MM.1S (cell line): ENCODE data around the gene ABCB6.

Experiments used
- EZH2 ChIP-seq: fragments of 300-600 bp; sonication (generic); optimal IDR thresholded peaks from 2 replicates; pipeline ENCODE3; 2017; ENCODE audit warnings: low read depth, mild to moderate bottlenecking, antibody characterized with exemption, low read length, mixed read lengths
- EZH2phosphoT487 ChIP-seq: fragments of 300-600 bp; sonication (generic); IDR thresholded peaks from 2 replicates; pipeline ENCODE4 v1.6.1; 2018; ENCODE audit warnings: antibody characterized with exemption, low read length
- TF ChIP-seq, protein P1 (sequence below): fragments of 300-600 bp; sonication (generic); IDR thresholded peaks from 2 replicates; pipeline ENCODE4 v1.5.1; 2016; ENCODE audit warnings: antibody characterized with exemption, low read length, mixed read lengths

DNA sequence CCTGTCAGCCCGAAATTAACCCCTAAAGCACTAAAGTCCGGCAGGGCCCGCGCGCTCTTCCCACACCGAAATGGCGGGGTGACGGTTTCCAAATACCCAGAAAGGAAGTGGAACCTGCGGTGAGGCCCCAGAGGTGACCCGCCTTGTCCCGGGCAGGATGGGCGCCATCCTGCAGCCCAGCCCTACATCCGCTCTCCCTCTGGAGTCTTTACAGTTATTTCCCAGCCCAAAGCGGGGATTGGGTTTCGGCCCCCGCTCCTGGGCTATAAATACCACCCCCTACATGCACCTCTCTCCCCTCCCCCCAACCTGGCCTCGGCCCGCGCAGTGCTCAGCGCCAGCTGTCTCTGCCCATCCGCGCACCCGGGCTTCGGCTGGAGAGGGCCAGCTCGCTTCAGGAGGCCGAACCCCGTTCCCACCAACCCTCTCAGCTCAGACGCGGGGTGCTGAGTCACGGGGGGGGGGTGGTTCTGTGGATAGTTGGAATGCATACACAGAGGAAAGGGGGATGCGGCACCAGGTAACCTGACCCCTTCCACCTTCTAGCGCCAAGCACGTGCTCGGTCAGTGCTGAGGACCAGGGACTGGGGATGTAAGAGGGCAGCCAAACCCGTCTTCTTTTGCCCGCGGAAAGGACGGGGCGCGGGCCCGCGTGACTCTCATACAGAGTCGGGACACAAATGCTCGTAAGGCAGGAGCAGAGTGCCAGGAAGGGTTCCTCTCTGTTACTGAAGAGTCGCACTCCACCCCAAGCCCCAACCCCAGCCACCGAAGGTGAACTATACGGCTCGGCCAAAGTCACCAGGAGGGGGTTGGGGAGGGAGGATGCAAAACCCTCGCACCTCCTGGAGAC lies 34.4 kb upstream of the ABCB6 start, which contains the start of gene TUBA4B:
- TF ChIP-seq, protein P1, sequence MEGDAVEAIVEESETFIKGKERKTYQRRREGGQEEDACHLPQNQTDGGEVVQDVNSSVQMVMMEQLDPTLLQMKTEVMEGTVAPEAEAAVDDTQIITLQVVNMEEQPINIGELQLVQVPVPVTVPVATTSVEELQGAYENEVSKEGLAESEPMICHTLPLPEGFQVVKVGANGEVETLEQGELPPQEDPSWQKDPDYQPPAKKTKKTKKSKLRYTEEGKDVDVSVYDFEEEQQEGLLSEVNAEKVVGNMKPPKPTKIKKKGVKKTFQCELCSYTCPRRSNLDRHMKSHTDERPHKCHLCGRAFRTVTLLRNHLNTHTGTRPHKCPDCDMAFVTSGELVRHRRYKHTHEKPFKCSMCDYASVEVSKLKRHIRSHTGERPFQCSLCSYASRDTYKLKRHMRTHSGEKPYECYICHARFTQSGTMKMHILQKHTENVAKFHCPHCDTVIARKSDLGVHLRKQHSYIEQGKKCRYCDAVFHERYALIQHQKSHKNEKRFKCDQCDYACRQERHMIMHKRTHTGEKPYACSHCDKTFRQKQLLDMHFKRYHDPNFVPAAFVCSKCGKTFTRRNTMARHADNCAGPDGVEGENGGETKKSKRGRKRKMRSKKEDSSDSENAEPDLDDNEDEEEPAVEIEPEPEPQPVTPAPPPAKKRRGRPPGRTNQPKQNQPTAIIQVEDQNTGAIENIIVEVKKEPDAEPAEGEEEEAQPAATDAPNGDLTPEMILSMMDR = no peak
- TF ChIP-seq EZH2 (no peak), EZH2phosphoT487 (no peak)
